T-helper 1 cell treated with Interleukin-12 subunit alpha and Interleukin-12 subunit beta and Interleukin-4 antibody, amounts not matched to agents 30 ng/mL and 1 ng/mL, for 36 hours (primary cell): ENCODE results near the gene PDE9A. TPM values are rescaled to one million over a fixed set of nuclear protein-coding genes. Genes with fewer than 3 reads are reported as not detected.
"Not testable (repeated sequence)": the region's sequence is repeated elsewhere in the genome, so short reads cannot be mapped to it uniquely, and the experiment has no call there.

Source experiments
- intact Hi-C: fragments of 100-400 bp; cut with micrococcal nuclease; formaldehyde crosslinking; loops from one replicate; pipeline ENCODE4 v1.15.1; 2024
- total RNA-seq: library from RNA; stranded (reverse); gene quantifications from 2 replicates; pipeline ENCODE4 v1.2.3, GENCODE V29; 2022

PDE9A gene
- total RNA-seq, 1 donor from 2014 or later = 13.0 TPM

DNA sequence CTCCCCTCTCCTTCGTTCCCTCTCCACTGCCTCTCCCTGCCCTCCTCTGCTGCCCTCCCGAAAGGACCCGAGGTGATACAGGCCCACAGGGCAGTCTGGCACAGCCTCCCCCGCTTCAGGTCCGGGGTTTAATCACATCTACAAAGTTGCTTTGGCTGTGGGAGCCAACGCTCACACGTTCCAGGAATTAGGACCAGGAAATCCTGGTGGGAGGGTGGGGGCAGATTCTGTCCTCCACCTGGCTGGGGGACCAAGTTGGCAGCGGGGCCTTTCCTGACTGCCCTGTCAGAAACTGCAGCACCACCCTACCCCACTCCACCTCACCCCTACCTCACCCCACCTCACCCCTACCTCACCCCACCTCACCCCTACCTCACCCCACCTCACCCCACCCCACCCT lies 130.9 kb downstream of the PDE9A start:
- intact Hi-C loops = loop anchor here (1.0 kb wide), 3 partner anchors 38 to 100 kb away; no protein-coding TSS in a partner anchor

DNA sequence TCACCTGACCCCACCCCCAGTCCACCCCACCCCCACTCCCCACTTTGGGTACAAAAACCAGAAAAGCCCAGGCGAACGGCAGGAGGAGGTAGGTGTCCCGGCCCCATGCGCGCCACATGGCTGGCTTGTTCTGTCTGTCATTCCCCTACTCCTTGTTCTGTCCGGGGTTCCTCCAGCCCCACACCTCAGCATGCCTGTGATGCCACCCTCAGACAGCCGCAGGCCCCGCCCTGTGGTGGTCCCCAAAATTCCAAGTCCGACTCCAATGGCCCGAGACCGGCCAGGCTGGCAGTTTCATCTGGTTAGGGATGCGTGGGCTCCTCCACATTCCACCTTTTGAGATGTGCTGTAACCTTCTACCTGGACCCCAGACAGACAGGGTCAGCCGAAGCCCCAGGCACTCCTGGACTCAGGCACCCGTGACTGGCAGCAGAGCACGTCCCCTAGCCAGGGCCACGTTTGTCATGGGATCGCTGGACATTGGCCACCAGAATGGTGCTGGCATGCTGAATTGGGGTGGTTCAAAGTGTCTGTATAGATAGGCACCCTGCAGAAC lies 131.6 kb downstream of the PDE9A start:
- intact Hi-C loops = loop anchor here (1.0 kb wide), 3 partner anchors 39 to 101 kb away; no protein-coding TSS in a partner anchor

DNA sequence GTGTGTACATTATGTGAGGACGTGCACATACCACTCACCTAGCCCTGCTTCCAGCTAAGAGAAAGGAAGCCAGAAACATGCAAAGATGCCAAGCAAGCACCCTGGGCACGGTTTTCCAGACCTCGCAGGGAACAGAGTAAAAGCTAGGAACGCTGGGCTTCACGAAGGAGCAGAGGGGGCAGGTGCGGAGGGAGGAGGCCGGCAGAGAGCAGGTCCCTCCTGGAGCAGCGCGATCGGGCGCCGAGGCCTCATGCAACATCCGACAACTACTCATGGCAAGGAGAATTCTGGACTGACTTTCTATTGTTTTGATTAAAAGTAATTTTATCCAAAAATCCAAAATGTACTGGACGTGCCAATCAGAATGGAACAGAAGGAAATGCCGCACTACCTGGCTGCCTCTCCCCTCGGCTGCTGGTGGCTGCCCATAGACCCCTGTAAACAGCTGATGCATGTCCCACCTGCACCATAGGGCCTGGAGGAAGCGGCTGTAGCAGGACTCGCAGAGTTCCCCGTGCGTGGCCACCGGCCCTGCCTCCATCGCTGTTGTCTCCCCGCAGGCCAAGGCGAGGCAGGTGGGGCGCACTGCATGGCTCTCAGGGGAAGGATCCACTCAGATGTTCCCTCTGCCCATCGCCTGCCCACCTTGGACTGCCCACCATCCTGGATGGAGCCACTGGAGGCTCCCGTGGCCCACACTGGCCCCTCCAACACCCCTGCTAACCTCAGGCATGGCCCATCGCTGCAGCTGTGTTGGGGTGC lies 132.4 kb downstream of the PDE9A start:
- intact Hi-C loops = no loop called here

DNA sequence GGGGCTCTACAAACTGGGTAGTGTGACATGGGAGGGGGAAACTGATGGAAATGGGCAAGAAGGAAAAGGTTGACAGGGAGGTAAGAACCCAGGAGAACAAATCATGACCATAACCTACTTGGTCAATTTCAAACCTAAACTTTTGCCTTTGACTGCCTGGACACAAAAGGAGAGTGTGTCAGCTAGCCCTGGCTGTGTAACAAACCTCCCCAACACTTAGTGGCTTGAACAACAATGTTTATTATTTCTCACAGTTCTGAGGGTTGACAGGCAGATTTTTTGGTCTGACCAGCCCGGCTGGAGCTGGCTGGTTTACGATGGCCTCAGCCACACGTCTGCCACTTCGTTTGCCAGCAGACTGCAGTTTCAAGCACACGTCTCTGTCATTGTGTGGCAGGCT lies 133.5 kb downstream of the PDE9A start:
- intact Hi-C loops = no loop called here

DNA sequence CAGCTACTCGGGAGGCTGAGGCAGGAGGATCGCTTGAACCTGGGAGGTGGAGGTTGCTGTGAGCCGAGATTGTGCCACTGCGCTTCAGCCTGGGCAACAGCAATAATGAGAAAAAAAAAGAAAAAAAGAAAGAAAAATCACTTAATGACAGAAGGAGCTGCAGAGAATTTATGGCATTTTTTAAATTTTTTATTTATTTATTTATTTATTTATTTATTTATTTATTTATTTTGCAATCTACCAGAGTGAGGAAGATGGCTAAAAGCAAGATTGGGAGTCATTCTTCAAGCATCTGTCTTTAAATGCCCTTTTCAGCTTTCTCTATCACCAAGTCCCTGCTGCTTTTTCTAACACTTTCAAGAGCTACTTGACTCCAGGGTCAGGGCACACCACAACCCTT lies 134.2 kb downstream of the PDE9A start:
- intact Hi-C loops = no loop called here

DNA sequence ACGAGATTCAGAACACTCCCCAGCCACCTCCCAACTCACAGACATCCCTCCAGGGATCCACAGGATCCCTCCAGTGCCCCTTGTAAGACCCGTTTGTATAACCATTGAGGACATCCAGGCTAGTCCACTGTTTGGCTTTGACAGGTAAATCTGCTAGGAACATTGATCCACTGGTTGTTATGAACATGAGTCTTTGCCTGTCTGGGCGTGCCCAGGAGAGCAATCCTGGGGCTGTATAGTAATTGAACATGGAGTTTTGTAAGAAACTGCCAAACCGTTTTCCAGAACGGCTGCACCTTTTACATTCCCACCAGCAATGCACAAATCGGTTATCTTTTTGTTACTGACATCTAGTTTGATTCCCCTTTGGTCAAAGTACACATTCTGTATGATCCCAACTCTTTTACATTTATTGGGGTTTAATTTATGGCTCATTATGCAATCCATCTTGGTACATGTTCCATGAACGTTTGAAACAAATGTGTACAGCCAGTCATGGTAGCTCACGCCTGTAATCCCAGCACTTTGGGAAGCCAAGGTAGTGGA lies 137.2 kb downstream of the PDE9A start:
- intact Hi-C loops = no loop called here

DNA sequence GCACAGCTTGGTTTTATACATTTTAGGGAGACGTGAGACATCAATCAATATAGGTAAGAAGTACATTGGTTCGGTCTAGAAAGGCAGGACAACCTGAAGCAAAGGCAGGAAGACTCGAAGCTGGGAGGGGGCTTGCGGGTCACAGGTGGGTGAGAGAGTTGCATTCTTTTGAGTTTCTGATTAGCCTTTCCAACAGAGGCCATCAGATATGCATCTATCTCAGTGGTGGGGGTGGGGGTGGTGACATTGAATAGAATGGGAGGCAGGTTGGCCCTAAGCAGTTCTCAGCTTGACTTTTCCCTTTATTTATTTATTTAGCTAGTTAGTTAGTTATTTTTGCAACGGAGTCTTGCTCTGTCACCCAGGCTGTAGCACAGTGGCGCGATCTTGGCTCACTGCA lies 140.4 kb downstream of the PDE9A start:
- intact Hi-C loops = no loop called here

DNA sequence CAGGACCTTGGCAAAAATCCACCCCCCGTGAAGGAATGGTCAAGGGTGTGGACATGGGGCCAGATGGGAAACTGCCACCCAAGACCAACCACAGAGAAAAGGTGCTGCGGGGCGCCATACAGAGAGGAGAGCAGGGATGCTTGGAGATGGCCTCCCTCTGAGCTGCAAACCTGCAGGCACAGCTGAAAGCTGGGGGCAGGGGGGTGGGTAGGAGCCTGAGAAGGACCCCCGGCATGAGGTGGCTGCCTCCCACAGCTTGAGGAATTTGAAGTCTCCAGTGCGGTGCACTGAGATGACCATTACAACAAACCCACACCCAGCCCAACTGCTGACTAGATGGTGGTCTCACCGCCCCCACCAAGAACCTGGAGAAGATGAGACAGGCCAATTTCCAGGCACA lies 141.1 kb downstream of the PDE9A start:
- intact Hi-C loops = no loop called here

DNA sequence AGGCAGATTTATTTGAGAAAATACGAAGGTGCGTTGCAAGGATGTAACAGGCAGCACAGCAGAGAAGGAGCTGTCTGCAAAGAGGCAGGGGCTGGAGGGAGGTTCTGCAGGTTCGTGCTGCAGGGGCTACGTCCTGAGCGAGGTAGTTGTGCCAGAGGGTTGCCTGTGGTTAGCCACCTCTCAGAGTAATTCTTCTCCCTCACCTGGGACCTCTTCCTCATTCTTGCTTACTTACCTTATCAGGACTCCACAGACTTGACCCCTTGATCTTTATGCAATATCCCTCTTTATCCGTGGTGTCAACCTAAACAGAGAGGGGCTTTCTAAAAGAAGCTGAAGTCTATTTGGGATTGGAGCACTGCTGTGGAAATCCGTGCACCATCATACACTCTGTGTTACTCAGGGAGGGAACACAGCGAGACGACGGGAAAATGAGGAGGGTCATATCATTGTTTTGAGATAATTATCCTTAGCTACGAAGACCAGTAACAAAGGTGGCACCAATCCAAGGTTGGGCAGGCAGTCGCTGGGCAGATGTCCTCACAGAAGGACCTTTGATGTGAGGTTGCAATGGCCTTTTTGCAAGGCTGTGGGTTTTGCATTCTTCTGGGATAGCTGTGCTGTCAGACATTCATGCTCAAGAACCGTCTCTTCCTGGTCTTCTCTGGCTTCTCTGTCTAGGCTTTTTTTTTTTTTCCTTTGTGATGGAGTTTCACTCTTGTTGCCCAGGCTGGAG lies 143.1 kb downstream of the PDE9A start:
- intact Hi-C loops = no loop called here

DNA sequence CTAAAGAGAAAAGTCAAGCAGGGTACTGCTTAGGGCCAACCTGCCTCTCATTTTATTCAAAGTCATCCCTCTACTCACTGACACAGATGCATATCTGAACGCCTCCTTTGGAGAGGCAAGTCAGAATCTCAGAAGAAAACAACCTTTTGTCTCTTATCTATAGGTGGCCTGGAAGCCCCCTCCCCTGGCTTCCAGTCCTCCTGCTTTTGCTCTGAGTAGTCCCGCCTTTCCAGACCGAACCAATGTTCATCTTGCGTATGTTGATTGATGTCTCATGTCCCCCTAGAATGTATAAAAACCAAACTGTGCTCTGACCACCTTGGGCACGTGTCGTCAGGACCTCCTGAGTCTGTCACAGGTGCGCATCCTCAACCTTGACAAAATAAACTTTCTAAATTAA lies 144.1 kb downstream of the PDE9A start:
- intact Hi-C loops = no loop called here

DNA sequence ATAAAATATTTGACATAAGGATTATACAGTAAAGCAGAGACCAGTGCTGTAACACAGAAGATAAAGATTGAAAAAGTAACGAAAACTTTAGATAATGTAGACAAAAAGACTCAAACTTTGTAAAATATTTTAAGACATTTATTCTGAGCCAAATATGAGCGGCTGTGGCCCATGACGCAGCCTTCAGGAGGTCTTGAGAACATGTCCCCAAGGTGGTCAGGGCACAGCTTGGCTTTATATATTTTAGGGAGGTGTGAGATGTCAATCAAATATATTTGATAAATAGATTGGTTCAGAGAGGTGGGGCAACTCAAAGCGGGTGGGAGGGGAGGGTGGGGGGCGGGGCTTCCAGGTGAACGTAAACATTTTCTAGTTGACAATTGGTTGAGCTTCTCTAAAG lies 144.7 kb downstream of the PDE9A start:
- intact Hi-C loops = no loop called here

DNA sequence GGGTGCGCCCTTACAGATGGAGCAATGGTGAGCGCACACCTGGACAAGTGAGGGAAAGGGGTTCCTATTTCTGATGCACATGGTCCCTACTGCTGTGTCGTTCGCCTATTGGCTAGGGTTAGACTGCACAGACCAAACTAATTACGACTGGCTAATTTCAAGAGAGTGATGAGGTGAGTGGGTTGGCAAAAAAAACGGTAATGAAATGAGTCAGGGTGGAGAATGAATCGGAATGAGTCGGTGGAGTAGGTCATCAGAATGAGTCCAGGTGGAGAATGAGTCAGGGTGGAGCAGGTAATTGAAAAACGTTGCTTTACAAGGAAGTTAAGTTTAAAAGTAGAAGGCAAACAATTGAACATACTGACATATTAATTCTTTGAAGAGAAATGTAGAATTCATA lies 146.1 kb downstream of the PDE9A start:
- intact Hi-C loops = no loop called here

DNA sequence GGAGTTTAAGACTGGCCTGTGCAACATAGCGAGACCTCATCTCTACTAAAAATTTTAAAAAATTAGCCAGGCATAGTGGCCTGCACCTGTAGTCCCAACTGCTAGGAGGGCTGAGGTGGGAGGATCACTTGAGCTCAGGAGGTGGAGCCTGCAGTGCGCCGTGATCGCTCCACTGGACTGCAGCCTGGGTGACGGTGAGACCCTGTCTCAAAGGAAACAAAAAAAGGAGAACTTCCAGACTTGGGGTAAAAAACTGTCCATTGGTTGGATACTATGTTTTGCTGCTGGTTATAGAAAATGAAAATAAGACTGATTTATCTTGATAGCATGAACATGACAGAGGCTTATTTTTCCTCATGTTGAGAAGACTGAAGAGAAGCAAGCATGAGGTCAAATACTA lies 146.5 kb downstream of the PDE9A start:
- intact Hi-C loops = no loop called here

DNA sequence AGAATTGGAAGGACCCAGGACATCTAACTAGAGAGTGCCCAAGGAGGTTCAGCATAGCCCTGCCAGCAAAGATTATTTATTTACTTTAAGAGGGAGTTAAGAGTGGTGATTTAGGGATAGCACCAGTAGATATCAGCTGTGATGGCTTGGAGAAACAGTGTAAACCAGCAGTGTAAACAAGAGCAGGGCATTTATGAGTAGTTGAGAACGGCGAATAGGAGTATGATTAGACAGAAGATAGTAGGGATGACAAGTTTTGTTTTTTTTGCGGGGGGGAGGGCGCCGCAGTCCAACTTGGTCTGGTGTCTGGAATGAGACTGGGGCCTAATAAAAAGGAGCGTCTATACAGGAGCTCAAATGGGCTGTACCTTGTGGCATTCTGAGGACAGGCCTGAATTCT lies 148.2 kb downstream of the PDE9A start:
- intact Hi-C loops = not testable (repeated sequence)

DNA sequence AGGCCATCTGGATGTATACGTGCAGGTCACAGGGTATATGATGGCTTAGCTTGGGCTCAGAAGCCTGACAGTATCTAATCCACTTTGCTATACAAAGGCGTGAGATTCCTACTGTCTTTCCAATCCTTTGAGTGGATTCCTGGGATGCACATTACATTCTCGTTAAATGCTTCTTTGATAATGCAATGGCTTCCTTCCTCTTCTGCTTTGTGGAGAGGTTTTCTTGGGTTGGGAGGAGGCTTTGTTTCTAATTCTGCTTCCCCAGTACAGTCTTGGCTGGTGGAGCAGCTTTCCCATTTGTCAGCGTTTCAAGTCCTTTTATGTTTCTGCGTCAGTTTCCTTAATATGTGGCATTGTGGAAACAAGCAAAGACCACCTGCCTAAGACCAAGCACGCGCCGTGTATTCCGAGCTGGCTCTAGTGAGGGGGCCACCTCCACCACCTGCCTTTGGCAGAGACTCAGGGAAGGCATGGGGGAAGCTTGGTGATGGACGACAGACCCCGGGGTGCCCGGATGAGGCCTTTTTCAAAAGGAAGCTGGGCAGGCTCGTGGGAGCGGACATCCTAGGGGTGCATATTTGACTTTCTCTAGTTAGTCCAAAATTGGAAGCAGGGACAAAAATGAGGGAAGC lies 153.2 kb downstream of the PDE9A start:
- intact Hi-C loops = no loop called here

DNA sequence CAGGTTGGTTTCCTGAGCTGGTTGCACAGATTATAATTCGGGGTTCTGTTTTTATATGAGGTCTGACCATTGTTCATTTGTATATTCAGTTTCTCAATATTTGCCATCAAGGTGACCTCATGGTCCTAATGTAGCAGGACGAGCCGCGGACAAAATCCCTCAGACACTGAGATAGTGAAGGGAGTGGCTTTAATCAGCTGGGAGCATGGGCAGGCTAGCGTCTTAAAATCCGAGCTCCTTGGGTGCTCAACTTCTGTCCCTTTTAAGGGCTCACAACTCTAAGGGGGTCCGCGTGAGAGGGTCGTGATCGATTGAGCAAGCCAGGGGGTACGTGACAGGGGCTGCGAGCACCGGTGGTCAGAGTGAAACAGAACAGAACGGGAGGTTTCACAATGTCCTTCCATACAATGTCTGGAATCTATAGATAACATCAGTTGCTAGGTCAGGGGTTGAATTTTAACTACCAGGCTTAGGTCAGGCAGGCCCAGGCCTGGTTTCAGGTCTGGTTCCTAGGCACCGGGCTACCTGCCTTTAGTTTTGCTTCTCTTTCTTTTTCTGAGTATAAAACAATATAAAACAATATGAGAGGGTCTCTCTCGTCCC lies 154.0 kb downstream of the PDE9A start:
- intact Hi-C loops = not testable (repeated sequence)

DNA sequence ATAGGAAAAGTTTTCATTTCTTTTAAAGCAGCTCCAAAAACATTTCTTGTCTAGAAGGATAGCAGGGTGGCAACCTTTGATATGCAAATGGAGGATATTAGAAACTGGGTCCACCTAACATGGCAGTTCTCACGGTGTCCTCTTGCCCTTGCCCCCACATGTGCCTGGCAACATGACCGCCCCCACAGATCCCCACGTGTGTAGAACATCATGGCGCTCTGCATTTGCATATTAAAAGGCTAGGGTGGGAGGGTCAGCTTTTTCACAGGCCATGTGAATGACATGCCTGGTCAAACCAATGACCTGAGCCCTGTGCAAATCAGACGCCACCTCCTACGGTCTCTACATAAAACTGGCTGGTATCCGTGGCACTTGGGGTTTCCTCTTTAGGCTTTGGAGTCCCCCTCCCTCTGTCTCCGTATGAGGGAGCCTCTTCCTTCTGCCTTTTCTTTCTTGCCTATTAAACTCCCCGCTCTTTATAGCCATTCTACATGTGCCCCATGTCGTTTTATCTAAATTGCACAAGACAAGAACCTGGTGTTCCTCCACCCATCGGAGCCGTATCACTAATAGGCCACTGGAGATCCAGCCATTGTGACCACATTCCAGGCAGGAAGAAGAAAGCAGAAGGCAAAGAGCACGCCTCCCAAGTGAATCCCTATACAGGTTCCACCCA lies 154.7 kb downstream of the PDE9A start:
- intact Hi-C loops = no loop called here

DNA sequence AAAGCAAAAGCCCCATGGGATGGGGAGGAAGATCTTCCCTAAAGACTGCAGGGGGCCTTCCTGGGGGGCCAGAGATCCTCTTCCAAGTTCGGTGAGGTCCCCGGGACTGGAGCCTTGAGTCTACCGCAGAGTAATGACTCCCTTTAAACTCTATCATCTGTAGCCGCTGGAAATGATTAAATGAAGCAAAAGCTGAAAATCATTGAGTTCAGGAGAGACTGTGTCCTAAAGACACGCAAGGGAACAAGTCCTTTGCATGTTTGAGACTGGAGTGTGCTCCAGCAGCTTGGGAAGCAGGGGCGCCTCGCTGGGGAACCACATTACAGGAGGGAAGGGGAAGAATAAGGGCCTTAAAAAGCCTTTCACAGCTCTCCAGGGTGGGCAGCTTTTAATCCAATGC lies 155.8 kb downstream of the PDE9A start:
- intact Hi-C loops = no loop called here

DNA sequence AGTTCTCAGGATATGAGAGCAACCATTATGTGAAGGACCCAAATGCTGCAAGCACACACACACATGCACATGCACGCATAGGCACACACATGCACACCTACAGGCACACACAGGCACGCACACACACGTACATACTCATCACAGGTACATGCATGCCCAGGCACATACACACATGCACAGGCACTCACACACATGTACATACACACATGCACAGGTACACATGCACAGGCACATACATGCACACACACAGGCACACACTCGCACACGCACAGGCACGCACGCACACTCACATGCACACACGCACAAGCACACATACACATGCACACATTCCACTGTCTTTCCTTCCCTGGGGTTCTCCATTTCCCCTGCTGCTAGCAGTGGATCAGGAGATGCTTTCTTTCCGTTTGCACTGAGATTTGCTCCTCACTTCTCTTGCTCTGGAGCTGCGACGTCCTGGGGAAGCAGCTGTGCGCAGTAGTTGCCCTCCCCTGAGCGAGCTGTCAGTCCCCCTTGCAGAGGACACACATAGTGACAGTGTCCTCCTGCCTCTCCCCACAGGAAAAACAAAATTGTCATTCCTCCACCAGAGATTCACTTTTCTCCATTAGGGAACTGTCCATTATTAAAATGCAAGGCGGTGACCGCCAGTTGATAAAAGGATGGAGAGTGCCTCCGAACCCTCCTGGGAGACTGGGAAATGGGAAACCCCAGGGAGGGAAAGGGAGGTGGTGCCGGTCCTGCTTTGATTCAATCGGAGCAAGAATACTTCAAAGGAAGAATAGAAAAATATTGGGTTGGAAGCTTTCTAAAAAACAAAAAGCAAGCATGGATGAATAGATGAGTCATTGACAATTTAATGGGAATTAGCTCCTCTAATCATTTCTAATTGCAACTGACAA lies 156.4 kb downstream of the PDE9A start:
- intact Hi-C loops = no loop called here

DNA sequence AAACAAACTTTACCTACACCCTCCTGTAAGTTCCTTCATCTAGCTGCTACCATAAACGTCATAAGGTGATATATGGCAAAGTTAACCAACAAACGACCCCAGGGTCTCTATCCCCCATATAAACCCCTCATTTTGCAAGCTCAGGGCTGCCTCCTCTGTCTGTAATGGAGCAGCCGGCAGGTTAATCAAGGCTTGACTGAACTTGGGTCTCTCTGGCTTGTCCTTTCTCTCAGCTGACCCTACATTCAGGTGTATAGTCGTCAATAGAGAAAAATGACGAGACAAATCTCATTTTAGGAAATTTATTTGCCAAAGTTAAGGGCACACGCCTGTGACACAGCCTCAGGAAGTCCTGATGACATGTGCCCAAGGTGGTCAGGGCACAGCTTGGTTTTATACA lies 158.5 kb downstream of the PDE9A start:
- intact Hi-C loops = no loop called here
